Sigmoid colon (tissue), 3 donors: ENCODE results near the gene TNFRSF13B.

Source experiments
- CTCF ChIP-seq, 4 experiments: fragments of 450-650 bp in 3 of 4; fragments of 200-600 bp in 1 of 4; IDR thresholded peaks; one replicate each; pipeline ENCODE4 v1.5.1; 2016 to 2019; ENCODE audit warnings: antibody characterized with exemption in 4 of 4, mild to moderate bottlenecking in 3 of 4, moderate library complexity in 2 of 4
- POLR2A ChIP-seq, 2 donors: fragments of 450-650 bp; IDR thresholded peaks; one replicate each; pipeline ENCODE4 v1.6.1; 2016; ENCODE audit warnings: antibody characterized with exemption in 2 of 2, mild to moderate bottlenecking in 2 of 2, moderate library complexity in 2 of 2

GRCh38 chr17:16915752-16916556, 56.0 kb downstream of the TNFRSF13B start:
- TF ChIP-seq CTCF (IDR thresholded peaks at IDR 0.05) = no peak
- TF ChIP-seq POLR2A (IDR thresholded peaks at IDR 0.05) = no peak
